T-helper 2 cell treated with Interferon-gamma antibody and Interleukin-4, amounts not matched to agents 5 μg/mL and 100 μg/mL, for 36 hours (primary cell): Measurements from ENCODE around the gene SNHG17.
A peak's percentile ranks its signal among the peaks of the same experiment; 100 is the strongest.
"Not testable (repeated sequence)": the region's sequence is repeated elsewhere in the genome, so short reads cannot be mapped to it uniquely, and the experiment has no call there.

Experiments
- DNase-seq: peaks from one replicate; pipeline ENCODE4 v3.0.0; 2021; ENCODE audit warnings: low spot score
- H3K27ac Mint-ChIP-seq: one replicate; pipeline ENCODE4 v1.8.0; 2021; ENCODE audit warnings: mild to moderate bottlenecking, mixed read lengths
- H3K27me3 Mint-ChIP-seq: one replicate; pipeline ENCODE4 v1.8.0; 2021; ENCODE audit warnings: low read depth, mixed read lengths
- H3K36me3 Mint-ChIP-seq: one replicate; pipeline ENCODE4 v1.8.0; 2021; ENCODE audit warnings: low read depth, mixed read lengths
- H3K4me1 Mint-ChIP-seq: one replicate; pipeline ENCODE4 v1.8.0; 2021; ENCODE audit warnings: low read depth, mixed read lengths
- H3K4me3 Mint-ChIP-seq: one replicate; pipeline ENCODE4 v1.8.0; 2022; ENCODE audit warnings: mild to moderate bottlenecking, moderate library complexity, mixed read lengths
- H3K9me3 Mint-ChIP-seq: one replicate; pipeline ENCODE4 v1.8.0; 2021; ENCODE audit warnings: mixed read lengths

Gene SNHG17

GRCh38 chr20:38434770-38435554 is at the start of gene SNHG17:
Gene SNHG17 (minus strand): TSS chr20:38435328.
- Mint-ChIP-seq H3K4me3 (peak within 1 kb of the TSS; percentile 95), H3K27ac (peak within 1 kb of the TSS; percentile 93), H3K27me3 (peaks cover 9% of the 10 kb centered on the region), H3K9me3 (no peaks in the 10 kb centered on the region), H3K4me1 (peaks cover 24% of the 10 kb centered on the region), H3K36me3 (peaks cover 39% of the 10 kb centered on the region)
- DNase-seq, result peak; percentile 89

GRCh38 chr20:38479596-38479995 is 44.5 kb upstream of the SNHG17 start:
- Mint-ChIP-seq H3K4me3 (no peak overlapping the region), H3K4me1 (peaks cover 19% of the 10 kb centered on the region), H3K36me3 (peaks cover 1% of the 10 kb centered on the region), H3K27me3 (no peaks in the 10 kb centered on the region), H3K27ac (no peak overlapping the region), H3K9me3 (no peaks in the 10 kb centered on the region)
- DNase-seq, result no peak

DNA sequence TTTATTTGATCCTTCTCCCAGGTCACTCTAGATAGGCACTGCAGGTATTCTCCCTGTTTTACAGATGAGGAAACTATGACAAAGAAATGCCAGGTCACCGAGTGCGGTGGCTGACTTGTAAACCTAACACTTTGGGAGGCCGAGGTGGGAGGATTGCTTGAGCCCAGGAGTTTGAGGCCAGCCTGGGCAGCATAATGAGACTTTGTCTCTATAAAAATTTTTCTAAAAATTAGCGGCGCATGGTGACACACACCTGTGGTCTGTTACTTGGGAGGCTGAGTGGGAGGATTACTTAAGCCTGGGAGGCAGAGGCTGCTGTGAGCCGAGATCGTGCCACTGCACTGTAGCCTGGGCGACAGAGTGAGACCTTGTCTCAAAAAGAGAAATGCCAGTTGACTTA is 42.6 kb upstream of the SNHG17 start:
- DNase-seq, result no peak
- no peak overlapping the region for H3K27ac Mint-ChIP-seq
- H3K4me3 Mint-ChIP-seq, result no peak overlapping the region
- peaks cover 1% of the 10 kb centered on the region for H3K36me3 Mint-ChIP-seq
- H3K27me3 Mint-ChIP-seq, result no peaks in the 10 kb centered on the region
- peaks cover 26% of the 10 kb centered on the region for H3K4me1 Mint-ChIP-seq
- no peaks in the 10 kb centered on the region for H3K9me3 Mint-ChIP-seq

GRCh38 chr20:38473367-38473795 is 38.3 kb upstream of the SNHG17 start:
- H3K9me3 Mint-ChIP-seq, result no peaks in the 10 kb centered on the region

GRCh38 chr20:38472513-38473366 is 37.6 kb upstream of the SNHG17 start, which contains the start of gene RALGAPB:
Gene RALGAPB (plus strand): TSS chr20:38472843. CDS start chr20:38488433, 15,590 bp downstream.
- Mint-ChIP-seq H3K36me3 (no peaks in the 10 kb centered on the region), H3K27ac (peak within 1 kb of the TSS; percentile 87), H3K4me3 (peak within 1 kb of the TSS; percentile 87), H3K27me3 (peaks cover 7% of the 10 kb centered on the region), H3K4me1 (peaks cover 30% of the 10 kb centered on the region), H3K9me3 (no peaks in the 10 kb centered on the region)
- DNase-seq, result peak; percentile 99

More at GRCh38 chr20:38473367-38473795, 38.3 kb upstream of the SNHG17 start:
- peak overlapping the region; percentile 87 for H3K4me3 Mint-ChIP-seq
- no peak for DNase-seq
- no peaks in the 10 kb centered on the region for H3K36me3 Mint-ChIP-seq
- H3K27me3 Mint-ChIP-seq, result peaks cover 7% of the 10 kb centered on the region
- peak overlapping the region; percentile 80 for H3K27ac Mint-ChIP-seq
- H3K4me1 Mint-ChIP-seq, result peaks cover 30% of the 10 kb centered on the region

- DNase-seq, result no peak
These were observed 36.9 kb upstream of the SNHG17 start for GRCh38 chr20:38471987-38472512.

DNA sequence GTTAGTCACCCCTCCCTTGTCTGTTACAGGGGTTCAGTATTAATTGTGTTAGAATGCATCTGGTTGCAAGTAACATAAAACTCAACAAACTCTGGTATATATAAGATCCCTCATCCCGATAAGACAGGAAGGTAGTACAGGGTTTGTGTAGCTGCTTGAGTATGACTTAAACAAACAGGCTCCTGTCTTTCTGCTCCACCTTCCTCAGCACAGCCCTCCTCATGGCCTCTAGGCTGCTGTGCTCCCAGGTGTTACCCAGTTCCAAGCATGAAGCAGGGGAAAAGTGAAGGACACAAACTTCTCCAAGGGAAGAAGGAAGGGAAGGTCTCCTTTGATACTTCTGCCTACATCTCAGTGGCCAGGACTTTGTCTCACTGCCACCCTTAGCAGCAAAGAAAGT is 36.1 kb upstream of the SNHG17 start:
- Mint-ChIP-seq H3K27me3 (peaks cover 7% of the 10 kb centered on the region), H3K9me3 (no peaks in the 10 kb centered on the region), H3K36me3 (no peaks in the 10 kb centered on the region), H3K27ac (peak overlapping the region; percentile 16), H3K4me1 (peaks cover 27% of the 10 kb centered on the region), H3K4me3 (peak overlapping the region; percentile 28)
- no peak for DNase-seq

More at GRCh38 chr20:38471987-38472512, 36.9 kb upstream of the SNHG17 start:
- Mint-ChIP-seq H3K27me3 (peaks cover 7% of the 10 kb centered on the region), H3K4me1 (peaks cover 30% of the 10 kb centered on the region), H3K9me3 (no peaks in the 10 kb centered on the region), H3K27ac (peak overlapping the region; percentile 87), H3K36me3 (no peaks in the 10 kb centered on the region), H3K4me3 (peak overlapping the region; percentile 87)

- no peak for DNase-seq
- Mint-ChIP-seq H3K27ac (no peak overlapping the region), H3K9me3 (no peaks in the 10 kb centered on the region), H3K4me1 (peaks cover 3% of the 10 kb centered on the region), H3K4me3 (no peak overlapping the region), H3K27me3 (peaks cover 7% of the 10 kb centered on the region), H3K36me3 (no peaks in the 10 kb centered on the region)
These were observed 31.9 kb upstream of the SNHG17 start for GRCh38 chr20:38466983-38467382.

- Mint-ChIP-seq H3K27ac (no peak overlapping the region), H3K4me1 (no peaks in the 10 kb centered on the region), H3K4me3 (no peak overlapping the region), H3K27me3 (peaks cover 5% of the 10 kb centered on the region), H3K36me3 (no peaks in the 10 kb centered on the region), H3K9me3 (no peaks in the 10 kb centered on the region)
- DNase-seq, result no peak
These were observed 31.0 kb upstream of the SNHG17 start for GRCh38 chr20:38466171-38466570.

- not testable (repeated sequence) for H3K4me1 Mint-ChIP-seq, H3K36me3 Mint-ChIP-seq, DNase-seq, H3K9me3 Mint-ChIP-seq, H3K27ac Mint-ChIP-seq, H3K27me3 Mint-ChIP-seq, H3K4me3 Mint-ChIP-seq
These were observed 26.4 kb upstream of the SNHG17 start for GRCh38 chr20:38461569-38461968.

DNA sequence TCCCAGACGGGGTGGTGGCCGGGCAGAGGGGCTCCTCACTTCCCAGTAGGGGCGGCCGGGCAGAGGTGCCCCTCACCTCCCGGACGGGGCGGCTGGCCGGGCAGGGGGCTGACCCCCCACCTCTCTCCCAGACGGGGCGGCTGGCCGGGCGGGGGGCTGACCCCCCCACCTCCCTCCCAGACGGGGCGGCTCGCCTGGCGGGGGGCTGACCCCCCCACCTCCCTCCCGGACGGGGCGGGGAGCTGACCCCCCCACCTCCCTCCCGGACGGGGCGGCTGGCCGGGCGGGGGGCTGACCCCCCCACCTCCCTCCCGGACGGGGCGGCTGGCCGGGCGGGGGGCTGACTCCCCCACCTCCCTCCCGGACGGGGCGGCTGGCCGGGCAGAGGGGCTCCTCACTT is 26.0 kb upstream of the SNHG17 start:
- not testable (repeated sequence) for H3K36me3 Mint-ChIP-seq, H3K9me3 Mint-ChIP-seq, H3K4me3 Mint-ChIP-seq, DNase-seq, H3K4me1 Mint-ChIP-seq, H3K27me3 Mint-ChIP-seq, H3K27ac Mint-ChIP-seq

DNA sequence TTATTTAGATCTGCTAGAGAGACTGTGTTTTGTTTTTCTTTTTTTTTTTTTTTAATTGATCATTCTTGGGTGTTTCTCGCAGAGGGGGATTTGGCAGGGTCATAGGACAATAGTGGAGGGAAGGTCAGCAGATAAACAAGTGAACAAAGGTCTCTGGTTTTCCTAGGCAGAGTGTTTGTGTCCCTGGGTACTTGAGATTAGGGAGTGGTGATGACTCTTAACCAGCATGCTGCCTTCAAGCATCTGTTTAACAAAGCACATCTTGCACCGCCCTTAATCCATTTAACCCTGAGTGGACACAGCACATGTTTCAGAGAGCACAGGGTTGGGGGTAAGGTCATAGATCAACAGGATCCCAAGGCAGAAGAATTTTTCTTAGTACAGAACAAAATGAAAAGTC is 25.5 kb upstream of the SNHG17 start:
- H3K27ac Mint-ChIP-seq, DNase-seq, H3K9me3 Mint-ChIP-seq, H3K27me3 Mint-ChIP-seq, H3K4me1 Mint-ChIP-seq, H3K36me3 Mint-ChIP-seq, H3K4me3 Mint-ChIP-seq: not testable (repeated sequence)

DNA sequence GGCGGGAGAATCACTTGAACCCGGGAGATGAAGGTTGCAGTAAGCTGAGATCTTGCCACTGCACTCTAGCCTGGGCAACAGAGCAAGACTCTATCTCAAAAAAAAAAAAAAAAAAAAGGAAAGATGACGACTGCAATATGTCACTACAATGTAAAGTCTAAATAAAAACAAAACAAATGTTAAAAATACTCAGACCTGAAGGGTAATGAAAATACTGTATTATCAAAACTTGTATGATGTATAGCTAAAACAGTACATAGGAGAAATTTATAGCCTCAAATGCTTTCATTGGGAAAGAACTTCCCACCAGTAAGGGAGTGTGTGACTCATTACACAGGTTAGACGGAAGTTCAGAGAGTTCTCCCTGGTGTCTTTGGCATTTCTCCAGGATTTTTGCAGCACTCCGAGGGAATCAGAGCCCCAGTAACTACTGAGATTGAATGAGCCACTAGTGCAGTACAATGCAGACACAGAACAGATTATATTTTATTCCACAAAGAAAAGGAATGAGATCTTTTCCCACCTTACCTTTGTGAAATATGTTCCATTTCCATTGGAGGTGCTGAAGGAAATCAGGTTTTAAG is 25.0 kb upstream of the SNHG17 start:
- Mint-ChIP-seq H3K4me1 (no peaks in the 10 kb centered on the region), H3K9me3 (no peaks in the 10 kb centered on the region), H3K27ac (no peak overlapping the region), H3K27me3 (peaks cover 10% of the 10 kb centered on the region), H3K36me3 (no peaks in the 10 kb centered on the region), H3K4me3 (no peak overlapping the region)
- no peak for DNase-seq

- no peaks in the 10 kb centered on the region for H3K9me3 Mint-ChIP-seq
- no peak overlapping the region for H3K27ac Mint-ChIP-seq
- peaks cover 10% of the 10 kb centered on the region for H3K27me3 Mint-ChIP-seq
- no peak overlapping the region for H3K4me3 Mint-ChIP-seq
- no peaks in the 10 kb centered on the region for H3K36me3 Mint-ChIP-seq
- DNase-seq, result no peak
- no peaks in the 10 kb centered on the region for H3K4me1 Mint-ChIP-seq
These were observed 23.2 kb upstream of the SNHG17 start for GRCh38 chr20:38458314-38458713.
